ENCODE data around the gene NRG2.

- TF ChIP-seq CTCF (IDR thresholded peaks at IDR 0.05): no peak
- TF ChIP-seq POLR2A (IDR thresholded peaks at IDR 0.05): no peak
Measured at GRCh38 chr5:139975942-139976341, 67.2 kb downstream of the NRG2 start.
